22Rv1 (cell line): ENCODE measurements around the gene CTXN2.

Experiments
- CTCF ChIP-seq: fragments of 450-650 bp; IDR thresholded peaks from 2 replicates; pipeline ENCODE4 v1.5.1; 2017; ENCODE audit warnings: mild to moderate bottlenecking
- ZFX ChIP-seq: fragments of 450-650 bp; IDR thresholded peaks from 2 replicates; pipeline ENCODE4 v1.6.1; 2017; ENCODE audit warnings: antibody characterized with exemption, borderline replicate concordance

DNA sequence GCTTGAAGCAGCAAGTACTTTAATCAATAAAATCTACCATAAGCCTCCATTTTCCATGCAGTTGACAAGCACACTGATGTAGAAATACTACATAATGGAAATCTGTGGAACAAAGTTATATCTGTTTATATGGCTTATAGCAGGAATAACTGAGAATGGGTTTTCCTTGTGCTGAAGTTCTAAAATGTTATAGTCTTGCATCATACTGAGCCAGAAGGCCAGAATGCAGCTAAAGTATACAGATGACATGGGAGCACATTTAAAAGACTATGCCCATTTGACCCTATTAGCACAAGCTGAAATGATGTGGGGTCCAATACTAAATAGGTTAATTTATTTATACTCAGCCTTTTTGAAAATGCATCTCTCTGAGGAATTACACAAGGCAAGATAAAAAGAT is 45.5 kb upstream of the CTXN2 start:
- no peak for TF ChIP-seq CTCF
- no peak for TF ChIP-seq ZFX
